HL-60 (cell line): Measurements from ENCODE around the gene AK4.
A peak's percentile ranks its signal among the peaks of the same experiment; 100 is the strongest.

Experiments
- DNase-seq, 2 experiments: peaks; one replicate each; pipeline ENCODE4 v3.0.0-alpha.2; 2010 to 2020; ENCODE audit warnings: low read depth in 1 of 2, low spot score in 1 of 2
- H3K27ac ChIP-seq: fragments of 250-450 bp; sonication (Bioruptor Pico); replicated peaks from 2 replicates; pipeline ENCODE4 v1.5.1; 2020; ENCODE audit warnings: mild to moderate bottlenecking, moderate library complexity
- H3K27me3 ChIP-seq: fragments of 250-450 bp; sonication (Bioruptor Pico); 2 replicates; pipeline ENCODE4 v1.5.1; 2021; ENCODE audit warnings: mild to moderate bottlenecking, moderate library complexity; ENCODE audit not compliant: insufficient read depth, poor library complexity, severe bottlenecking
- H3K4me3 ChIP-seq: replicated peaks from 2 replicates; pipeline ENCODE4 v1.5.1; 2011; ENCODE audit warnings: mild to moderate bottlenecking, control low read depth, low read length; ENCODE audit not compliant: insufficient read depth
- CTCF ChIP-seq: IDR thresholded peaks from one replicate; pipeline ENCODE4 v1.5.1; 2011; ENCODE audit warnings: low read length, control low read depth, inconsistent platforms; ENCODE audit not compliant: insufficient read depth
- GABPA ChIP-seq: IDR thresholded peaks from 2 replicates; pipeline ENCODE4 v1.6.1; 2012; ENCODE audit warnings: low read depth
- POLR2AphosphoS5 ChIP-seq: IDR thresholded peaks from 2 replicates; pipeline ENCODE4 v1.6.1; 2012; ENCODE audit warnings: low read depth
- REST ChIP-seq: IDR thresholded peaks from 2 replicates; pipeline ENCODE4 v1.6.1; 2012; ENCODE audit warnings: low read depth; ENCODE audit not compliant: insufficient replicate concordance
- SPI1 ChIP-seq: IDR thresholded peaks from 2 replicates; pipeline ENCODE4 v1.6.1; 2012; ENCODE audit warnings: low read depth, mild to moderate bottlenecking, borderline replicate concordance

AK4 gene

GRCh38 chr1:65198096-65198495 lies 50.1 kb downstream of the AK4 start:
- no peak for TF ChIP-seq POLR2AphosphoS5
- TF ChIP-seq SPI1 = peak; percentile 3; the same call in 1 of the 2 replicates
- Histone ChIP-seq H3K27me3 (no peaks in the 10 kb centered on the region), H3K27ac (no peak overlapping the region), H3K4me3 (no peak overlapping the region)
- no peak for DNase-seq

DNA sequence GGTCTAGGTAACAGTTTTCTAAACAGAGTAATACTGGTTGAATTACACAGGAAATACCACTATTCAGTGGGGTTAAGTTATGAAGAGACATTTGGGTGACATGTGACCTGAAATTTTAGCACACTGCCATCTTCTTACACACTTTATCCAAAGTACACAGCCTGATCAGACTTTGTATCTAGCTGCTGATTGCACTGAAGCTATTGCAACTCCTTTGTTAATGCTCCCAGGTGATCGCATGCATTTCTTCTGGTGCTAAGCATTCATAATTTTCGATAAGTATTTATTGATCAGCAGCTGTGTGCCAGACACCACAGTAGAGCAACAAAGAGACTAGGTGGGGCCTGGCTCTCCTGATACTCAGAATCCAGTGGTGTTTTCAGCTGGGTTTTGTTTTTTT lies 52.4 kb downstream of the AK4 start:
- no peak for TF ChIP-seq POLR2AphosphoS5
- TF ChIP-seq CTCF = no peak
- no peak for TF ChIP-seq REST
- DNase-seq = no peak
- Histone ChIP-seq H3K4me3 (no peak overlapping the region), H3K27ac (no peak overlapping the region), H3K27me3 (no peaks in the 10 kb centered on the region)

GRCh38 chr1:65206836-65207235 lies 58.8 kb downstream of the AK4 start:
- TF ChIP-seq REST = no peak
- no peak for TF ChIP-seq SPI1
- TF ChIP-seq POLR2AphosphoS5 = no peak
- no peak for TF ChIP-seq GABPA
- TF ChIP-seq CTCF = no peak
- Histone ChIP-seq H3K27ac (peak overlapping the region; percentile 26; the same call in 1 of the 2 replicates), H3K27me3 (no peaks in the 10 kb centered on the region), H3K4me3 (no peak overlapping the region)
- DNase-seq = no peak

DNA sequence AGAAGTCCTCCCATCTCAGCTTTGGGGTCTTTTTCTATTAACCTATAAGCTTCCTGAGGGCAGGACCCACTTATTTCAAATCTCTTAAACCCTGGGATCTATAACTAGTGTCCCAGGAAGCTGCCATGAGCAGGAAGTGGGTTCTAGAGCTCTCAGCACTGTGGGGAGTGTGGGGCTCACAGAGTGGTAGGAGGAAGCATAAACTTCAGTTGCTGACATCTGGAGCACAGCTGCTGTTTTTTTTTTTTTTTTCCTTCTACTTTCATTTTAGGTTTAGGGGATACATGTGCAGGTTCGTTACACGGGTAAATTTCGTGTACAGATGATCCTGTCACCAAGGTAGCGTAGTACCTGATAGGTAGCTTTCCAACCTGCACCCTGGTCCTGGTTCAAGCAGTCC lies 59.3 kb downstream of the AK4 start:
- Histone ChIP-seq H3K27me3 (no peaks in the 10 kb centered on the region), H3K27ac (peak overlapping the region; percentile 35)

More for the DNA sequence above, 59.3 kb downstream of the AK4 start:
- H3K4me3 ChIP-seq = no peak overlapping the region
- TF ChIP-seq REST = no peak
- TF ChIP-seq POLR2AphosphoS5 = no peak
- peak in 1 of 2 experiments; percentile 55 for DNase-seq
